Stimulated activated CD4-positive, alpha-beta T cell treated with anti-CD3 and anti-CD28 coated beads, Interleukin-12 subunit alpha, Interleukin-12 subunit beta, amount 100 ng/mL, for 24 hours (primary cell): Measurements from ENCODE around the gene AKAP13.

Experiments used
- DNase-seq, 2 experiments: peaks; one replicate each; pipeline ENCODE4 v3.0.0-alpha.2; 2020; ENCODE audit warnings: low read depth in 2 of 2

The AKAP13 gene

DNA sequence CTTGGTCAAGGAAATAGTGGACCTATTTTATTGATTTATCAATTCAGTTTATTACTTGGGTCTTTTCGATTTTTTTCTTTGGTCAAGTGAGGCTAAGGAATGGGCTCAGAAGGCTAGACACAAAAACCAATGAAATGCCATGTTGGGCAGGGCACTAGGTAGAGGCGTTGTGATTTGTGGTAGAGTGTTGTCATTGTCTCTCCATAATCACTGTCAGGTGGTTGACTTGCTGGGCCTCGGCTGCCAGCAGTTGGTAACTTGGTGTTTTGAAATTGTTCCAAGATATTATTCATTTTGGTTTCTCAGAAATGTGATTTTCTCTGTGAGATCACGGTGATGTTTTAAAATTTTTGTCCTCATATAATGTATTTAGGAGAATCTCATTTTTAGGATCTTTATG, 240.7 kb downstream of the AKAP13 start:
- no peak for DNase-seq

- DNase-seq, result no peak
Observed at GRCh38 chr15:85622221-85622831, 241.9 kb downstream of the AKAP13 start.

- DNase-seq, result no peak
Observed at GRCh38 chr15:85623315-85624049, 243.1 kb downstream of the AKAP13 start.

- no peak for DNase-seq
Observed at GRCh38 chr15:85624291-85624801, 243.9 kb downstream of the AKAP13 start.

- no peak for DNase-seq
Observed at GRCh38 chr15:85625166-85625830, 244.9 kb downstream of the AKAP13 start.

GRCh38 chr15:85625856-85626255, 245.5 kb downstream of the AKAP13 start:
- no peak for DNase-seq

- DNase-seq, result no peak
Observed at GRCh38 chr15:85627213-85627935, 247.0 kb downstream of the AKAP13 start.

- DNase-seq, result no peak
Observed at GRCh38 chr15:85630311-85630710, 249.9 kb downstream of the AKAP13 start.

GRCh38 chr15:85631018-85631417, 250.6 kb downstream of the AKAP13 start:
- no peak for DNase-seq

DNA sequence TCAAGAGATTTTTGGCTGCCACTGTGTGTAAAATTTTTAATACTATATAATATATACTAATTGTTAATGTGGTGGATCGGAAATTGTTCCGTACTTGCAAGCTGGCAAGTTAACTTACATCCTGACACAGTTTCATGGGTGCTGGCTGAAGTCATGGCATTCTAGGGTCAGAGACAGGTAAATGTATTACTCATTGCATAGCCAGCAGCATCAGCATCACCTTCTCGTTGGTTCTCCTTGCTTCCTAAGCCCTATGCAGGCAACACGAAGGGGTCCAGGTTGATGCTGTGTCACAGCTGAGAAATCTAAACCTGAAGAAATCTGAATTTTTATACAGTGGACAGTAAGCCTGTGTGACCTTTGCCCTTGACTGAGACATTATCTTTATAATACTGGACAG, 251.6 kb downstream of the AKAP13 start:
- no peak for DNase-seq

GRCh38 chr15:85633859-85634258, 253.5 kb downstream of the AKAP13 start:
- DNase-seq, result no peak

GRCh38 chr15:85636351-85636750, 255.9 kb downstream of the AKAP13 start:
- no peak for DNase-seq

DNA sequence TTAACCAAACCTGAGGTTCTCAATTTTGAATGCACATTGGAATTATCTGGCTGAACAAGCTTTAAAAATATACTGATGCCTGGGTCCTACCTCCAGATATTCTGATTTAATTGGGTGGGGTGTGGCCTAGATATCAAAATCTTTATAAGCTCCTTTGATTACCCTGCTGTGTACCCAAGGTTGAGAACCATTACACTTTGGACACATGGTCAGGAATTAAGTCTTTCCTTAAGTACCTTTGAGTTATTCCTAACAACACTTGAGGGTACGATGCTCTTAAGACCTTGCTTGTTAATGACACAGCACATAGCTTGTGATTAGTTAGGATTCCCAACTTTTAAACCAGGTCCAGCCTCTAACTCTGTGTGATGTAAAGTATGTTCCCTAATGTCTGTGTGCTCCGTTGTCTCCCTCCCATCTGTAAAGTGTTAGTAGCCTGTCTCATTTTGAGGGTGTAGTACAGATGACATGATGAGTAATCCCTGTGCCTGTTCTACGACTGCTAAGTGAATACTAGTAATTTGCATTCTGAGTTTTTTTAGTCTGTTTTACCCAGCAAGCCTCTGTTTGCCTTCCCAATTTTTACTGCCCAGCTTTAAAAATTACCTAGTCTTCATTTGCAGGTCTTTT, 259.5 kb downstream of the AKAP13 start:
- DNase-seq, result no peak

- DNase-seq, result no peak
Observed at GRCh38 chr15:85642065-85642692, 261.8 kb downstream of the AKAP13 start.

GRCh38 chr15:85642693-85643066, 262.3 kb downstream of the AKAP13 start:
- no peak for DNase-seq

- no peak for DNase-seq
Observed at GRCh38 chr15:85646538-85647091, 266.2 kb downstream of the AKAP13 start.

- no peak for DNase-seq
Observed at GRCh38 chr15:85649372-85649771, 269.0 kb downstream of the AKAP13 start.

DNA sequence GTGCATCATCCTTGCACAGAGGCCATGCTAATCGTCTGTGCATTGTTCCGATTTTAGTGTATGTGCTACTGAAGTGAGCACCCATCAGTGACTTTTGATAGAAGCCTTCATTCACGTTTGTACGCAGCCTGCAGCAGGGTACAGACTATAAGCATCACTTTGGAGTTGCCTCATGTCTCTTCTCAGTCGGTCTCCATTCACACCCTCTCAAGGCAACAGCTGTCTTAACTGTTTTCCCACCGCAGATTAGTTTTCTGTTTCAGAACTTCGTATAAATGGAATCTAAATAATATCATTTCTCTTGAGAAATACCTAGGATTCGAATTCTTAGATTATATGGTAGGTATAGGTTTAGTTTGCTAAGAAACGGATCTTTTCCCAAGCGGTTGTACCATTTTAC, 271.1 kb downstream of the AKAP13 start:
- DNase-seq, result no peak

GRCh38 chr15:85652457-85652856, 272.1 kb downstream of the AKAP13 start:
- DNase-seq, result no peak

- DNase-seq, result no peak
Observed at GRCh38 chr15:85657132-85657531, 276.7 kb downstream of the AKAP13 start.

- no peak for DNase-seq
Observed at GRCh38 chr15:85658816-85659215, 278.4 kb downstream of the AKAP13 start.
